GM21515 (cell line): ENCODE data around the gene ATL2.
"Not testable (repeated sequence)": the region's sequence is repeated elsewhere in the genome, so short reads cannot be mapped to it uniquely, and the experiment has no call there.

ENCODE experiments used
- ATAC-seq: cut with Tn5 transposase; IDR thresholded peaks from one replicate; pipeline ENCODE4 v1.9.1; 2021; ENCODE audit not compliant: unreplicated experiment

Gene ATL2

GRCh38 chr2:38330754-38331153 is 46.3 kb downstream of the ATL2 start:
- no peak for ATAC-seq

GRCh38 chr2:38327580-38327979 is 49.5 kb downstream of the ATL2 start:
- ATAC-seq: no peak

GRCh38 chr2:38323623-38324022 is 53.5 kb downstream of the ATL2 start:
- no peak for ATAC-seq

GRCh38 chr2:38322224-38322914 is 54.7 kb downstream of the ATL2 start:
- no peak for ATAC-seq

- not testable (repeated sequence) for ATAC-seq
Observed at GRCh38 chr2:38319240-38319639, 57.8 kb downstream of the ATL2 start.

GRCh38 chr2:38317725-38318124 is 59.3 kb downstream of the ATL2 start:
- ATAC-seq: no peak

- ATAC-seq: no peak
Observed at GRCh38 chr2:38315707-38316333, 61.3 kb downstream of the ATL2 start.

GRCh38 chr2:38308821-38309220 is 68.3 kb downstream of the ATL2 start:
- no peak for ATAC-seq

GRCh38 chr2:38301969-38302702 is 74.9 kb downstream of the ATL2 start:
- peak; percentile 15 for ATAC-seq

GRCh38 chr2:38301340-38301968 is 75.6 kb downstream of the ATL2 start:
- ATAC-seq: peak; percentile 84

GRCh38 chr2:38298539-38298938 is 78.5 kb downstream of the ATL2 start:
- ATAC-seq: no peak

- ATAC-seq: no peak
Observed at GRCh38 chr2:38296197-38296780, 80.8 kb downstream of the ATL2 start.

- ATAC-seq: no peak
Observed at GRCh38 chr2:38294597-38294996, 82.5 kb downstream of the ATL2 start.

- no peak for ATAC-seq
Observed at GRCh38 chr2:38293152-38293865, 83.8 kb downstream of the ATL2 start.

GRCh38 chr2:38290332-38290731 is 86.7 kb downstream of the ATL2 start:
- no peak for ATAC-seq

GRCh38 chr2:38284971-38285370 is 92.1 kb downstream of the ATL2 start:
- ATAC-seq: no peak

- ATAC-seq: no peak
Observed at GRCh38 chr2:38281095-38281742, 95.9 kb downstream of the ATL2 start.

- ATAC-seq: no peak
Observed at GRCh38 chr2:38279201-38279600, 97.9 kb downstream of the ATL2 start.

- ATAC-seq: not testable (repeated sequence)
Observed at GRCh38 chr2:38278117-38278438, 99.0 kb downstream of the ATL2 start.
